GM12801 (cell line): ENCODE results near the gene IDNK.

ENCODE experiments used
- CTCF ChIP-seq: IDR thresholded peaks from one replicate; pipeline ENCODE4 v1.5.1; 2011; ENCODE audit warnings: control low read depth; ENCODE audit not compliant: insufficient read length; ENCODE audit errors: extremely low read depth

Gene IDNK

GRCh38 chr9:83656032-83656680 is 33.2 kb downstream of the IDNK start:
- no peak for TF ChIP-seq CTCF

GRCh38 chr9:83656952-83657351 is 34.0 kb downstream of the IDNK start:
- TF ChIP-seq CTCF, result no peak

GRCh38 chr9:83662933-83663332 is 40.0 kb downstream of the IDNK start:
- TF ChIP-seq CTCF, result no peak

- no peak for TF ChIP-seq CTCF
Measured at GRCh38 chr9:83665580-83666200, 42.7 kb downstream of the IDNK start.

- TF ChIP-seq CTCF, result no peak
Measured at GRCh38 chr9:83669067-83669466, 46.1 kb downstream of the IDNK start.

- TF ChIP-seq CTCF, result no peak
Measured at GRCh38 chr9:83670381-83670780, 47.4 kb downstream of the IDNK start.

- no peak for TF ChIP-seq CTCF
Measured at GRCh38 chr9:83671451-83671850, 48.5 kb downstream of the IDNK start.
